Sciatic nerve (tissue), 2 donors: Measurements from ENCODE around the gene ADGRA1. TPM values are rescaled to one million over a fixed set of nuclear protein-coding genes. Genes with fewer than 3 reads are reported as not detected.

Source experiments
- ATAC-seq: fragments of 200-7000 bp; cut with Tn5 transposase; one replicate; pipeline ENCODE4 v1.9.1; 2020; ENCODE audit warnings: mild to moderate bottlenecking, moderate library complexity
- DNase-seq: peaks from one replicate; pipeline ENCODE4 v3.0.0-alpha.2; 2020; ENCODE audit warnings: low spot score
- intact Hi-C: fragments of 100-400 bp; cut with DNase I; formaldehyde crosslinking; loops from one replicate; pipeline ENCODE4 v1.14.2; 2022
- total RNA-seq: library from RNA; stranded (reverse); fragmentation: NEBNext Ultra II Directional; extraction: Animal tissue kit (Norgen Biotek cat#: 25700); gene quantifications from one replicate; pipeline ENCODE4 v1.2.1, GENCODE V29; 2021
- donor health status: DM: no; HTN: no; CAD: no.
- donor health status: DM: no; HTN: no; CAD: no.

ADGRA1 gene
- total RNA-seq = 0.13 TPM

DNA sequence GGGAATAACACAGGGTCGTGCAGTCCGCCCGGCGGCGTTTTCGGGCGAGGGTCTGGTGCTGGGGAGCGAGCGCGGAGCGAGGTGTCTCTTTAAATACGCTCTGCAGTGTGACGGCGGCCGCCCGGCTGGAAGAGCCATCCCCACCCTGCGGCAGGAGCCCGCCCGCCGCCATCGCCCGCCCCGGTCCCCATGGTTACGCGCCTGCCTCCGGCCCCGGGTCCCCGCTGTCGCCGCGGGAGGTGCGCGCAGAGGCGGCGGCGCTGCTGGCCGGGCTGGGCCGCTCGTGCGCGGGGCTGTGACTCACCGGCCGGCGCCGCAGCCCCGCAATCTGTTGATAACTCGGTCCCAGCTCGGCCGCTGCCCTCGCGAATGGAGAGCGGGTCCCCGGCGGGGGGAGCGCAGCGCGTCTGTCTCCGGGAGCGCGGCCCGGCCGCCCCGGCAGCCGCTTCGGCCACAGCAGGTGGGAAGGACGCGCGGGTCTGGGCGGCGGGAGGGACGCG, at the start of gene ADGRA1:
Gene ADGRA1, plus strand, starts transcription at position 246 of the 500 bp plus-strand sequence. CDS start 986 bp downstream, outside the sequence.
- ATAC-seq (no peak), DNase-seq (no peak)
- intact Hi-C loops = no loop called here

DNA sequence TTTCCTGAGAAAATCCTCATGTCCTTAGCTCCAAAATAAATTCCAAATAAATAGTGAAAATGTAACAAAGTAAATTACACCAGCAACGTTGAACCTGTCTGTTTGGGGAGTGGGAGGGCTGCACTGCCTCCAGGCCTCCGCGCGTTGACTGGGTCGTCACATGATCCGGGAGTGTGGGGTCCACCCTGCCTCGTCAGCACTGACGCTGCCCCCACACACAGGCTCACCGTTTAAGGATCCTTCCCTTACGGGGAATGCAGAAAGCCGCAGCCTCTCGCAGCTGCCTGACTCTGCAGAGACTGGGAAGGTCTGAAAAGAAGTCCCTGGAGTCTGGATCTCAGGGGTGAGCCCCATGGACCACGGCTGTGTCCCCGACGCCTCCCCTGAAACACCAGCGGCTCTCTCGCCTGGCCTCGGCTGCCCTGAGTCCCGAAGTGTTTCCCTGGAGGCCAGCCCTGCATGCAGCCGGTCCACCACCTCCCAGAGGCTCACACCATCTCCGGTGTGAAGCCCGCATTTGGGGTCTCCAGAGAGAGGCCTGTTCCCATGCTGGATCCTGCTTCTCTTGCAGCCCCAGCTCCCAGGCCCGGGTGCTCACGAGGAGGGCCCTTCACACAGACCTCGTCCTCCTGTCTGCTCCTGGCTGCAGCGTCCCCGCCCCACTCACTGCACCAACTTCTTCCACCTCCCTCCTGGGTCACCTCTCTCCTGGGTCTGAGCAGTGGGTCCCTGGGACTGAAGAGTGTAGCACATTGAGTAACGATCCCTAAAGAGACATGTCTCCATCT, 49.5 kb upstream of the ADGRA1 start:
- no peak for ATAC-seq
- intact Hi-C loops = no loop called here

DNA sequence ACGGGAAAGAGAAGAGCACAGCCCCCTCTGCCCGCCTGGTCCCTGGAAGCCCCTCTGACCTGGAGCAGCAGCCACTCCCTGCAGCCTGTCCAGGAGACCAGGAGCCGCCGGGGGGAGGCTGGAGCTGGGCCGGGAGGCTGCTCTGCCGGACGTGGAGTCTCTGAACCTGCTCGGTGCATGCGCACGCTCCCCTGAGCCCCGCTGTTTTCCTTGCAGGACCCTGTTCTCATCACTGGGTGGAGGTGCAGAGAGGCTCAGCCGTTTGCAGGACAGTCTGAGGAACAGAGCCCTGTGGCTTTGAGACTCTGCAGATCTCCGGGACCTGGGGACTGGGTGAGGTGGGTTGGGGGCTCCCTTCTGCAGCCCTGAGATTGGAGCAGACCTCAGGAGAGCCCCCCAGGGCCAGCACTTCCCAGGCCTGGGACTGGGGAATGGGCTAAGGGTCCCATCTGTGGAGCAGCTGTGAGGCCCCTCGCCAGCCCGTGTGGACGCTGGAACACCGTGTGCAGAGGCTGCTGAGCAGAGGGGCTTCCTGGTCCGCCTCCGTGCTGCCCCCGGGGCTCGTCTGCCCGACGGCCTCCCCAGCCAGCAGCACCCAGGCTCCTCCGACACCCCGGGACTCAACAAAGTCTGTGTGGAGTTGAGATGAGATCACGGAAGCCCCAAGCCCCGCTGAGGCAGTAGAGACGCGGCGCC, 48.5 kb upstream of the ADGRA1 start:
- intact Hi-C loops = no loop called here
- ATAC-seq (peak; percentile 20), DNase-seq (no peak)

More for the DNA sequence above, 49.5 kb upstream of the ADGRA1 start:
- DNase-seq = no peak

DNA sequence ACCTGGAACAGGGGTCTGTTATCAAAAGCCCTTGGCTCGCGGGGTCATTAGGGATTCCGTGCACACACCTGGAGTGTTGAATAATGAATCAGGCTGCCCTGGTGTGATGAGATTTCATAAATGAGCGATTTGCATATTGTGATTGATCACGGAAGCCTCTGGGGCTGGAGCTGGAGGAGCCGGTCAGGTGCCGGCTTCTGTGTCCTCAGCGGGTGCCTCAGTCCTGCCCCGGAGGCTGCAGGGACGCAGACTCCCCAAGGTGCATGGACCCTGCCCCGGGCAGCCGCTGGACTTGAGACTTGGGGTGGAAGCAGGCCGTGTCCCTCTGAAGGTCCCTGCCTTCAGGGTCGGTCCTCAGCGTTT, 47.9 kb upstream of the ADGRA1 start:
- intact Hi-C loops = no loop called here
- ATAC-seq = no peak
- no peak for DNase-seq

- ATAC-seq = no peak
- no peak for DNase-seq
- intact Hi-C loops = no loop called here
These were observed 47.5 kb upstream of the ADGRA1 start for GRCh38 chr10:133040198-133040597.

GRCh38 chr10:133041101-133041500, 46.6 kb upstream of the ADGRA1 start:
- no peak for DNase-seq
- ATAC-seq = no peak
- intact Hi-C loops = no loop called here

DNA sequence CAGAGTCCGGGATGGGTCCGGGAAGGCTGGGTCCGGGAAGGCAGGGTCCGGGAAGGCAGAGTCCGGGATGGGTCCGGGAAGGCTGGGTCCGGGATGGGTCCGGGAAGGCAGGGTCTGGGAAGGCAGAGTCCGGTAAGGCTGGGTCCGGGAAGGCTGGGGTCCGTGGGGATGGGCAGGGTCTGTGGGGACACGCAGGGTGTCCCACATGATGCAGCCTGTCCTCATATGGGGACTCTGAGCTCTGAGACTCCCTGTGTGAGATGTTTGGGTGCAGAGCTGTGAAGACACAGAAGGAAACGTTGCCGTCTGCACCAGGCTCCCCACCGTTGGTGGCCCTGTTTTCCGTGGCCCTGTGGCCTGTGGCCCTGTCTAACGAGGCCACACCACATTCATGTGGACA, 45.7 kb upstream of the ADGRA1 start:
- intact Hi-C loops = no loop called here
- ATAC-seq (no peak), DNase-seq (no peak)

GRCh38 chr10:133042816-133043215, 44.9 kb upstream of the ADGRA1 start:
- ATAC-seq (no peak), DNase-seq (no peak)
- intact Hi-C loops = no loop called here

- ATAC-seq (no peak), DNase-seq (no peak)
- intact Hi-C loops = no loop called here
These were observed 44.0 kb upstream of the ADGRA1 start for GRCh38 chr10:133043541-133044225.

DNA sequence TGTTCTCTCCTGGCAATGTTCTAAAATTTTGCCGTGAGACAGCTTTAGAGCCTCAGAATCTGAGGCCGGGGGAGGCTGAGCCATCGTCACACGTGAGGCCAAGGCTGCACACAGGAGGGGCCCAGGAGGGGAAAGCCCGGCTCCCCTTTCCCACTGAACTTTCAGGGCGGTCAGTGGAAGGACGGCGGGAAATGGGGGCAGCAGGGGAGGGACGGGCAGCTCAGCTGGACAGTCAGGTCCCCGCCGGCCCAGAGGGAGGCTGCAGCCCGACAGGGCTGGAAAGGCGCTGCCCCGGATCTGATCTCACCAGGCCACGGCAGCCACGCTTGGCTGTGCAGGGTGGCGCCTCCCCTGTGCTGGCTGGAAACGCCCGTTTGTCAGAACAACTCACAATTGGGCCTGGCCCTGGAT, 43.3 kb upstream of the ADGRA1 start:
- intact Hi-C loops = no loop called here
- peak; percentile 84 for ATAC-seq
- DNase-seq = no peak

- no peak for ATAC-seq
These were observed 42.0 kb upstream of the ADGRA1 start for GRCh38 chr10:133045556-133046389.

GRCh38 chr10:133046390-133046765, 41.3 kb upstream of the ADGRA1 start:
- DNase-seq (no peak), ATAC-seq (no peak)
- intact Hi-C loops = no loop called here

More at GRCh38 chr10:133045556-133046389, 42.0 kb upstream of the ADGRA1 start:
- intact Hi-C loops = no loop called here
- no peak for DNase-seq

GRCh38 chr10:133047526-133048123, 40.1 kb upstream of the ADGRA1 start:
- intact Hi-C loops = no loop called here

GRCh38 chr10:133048266-133048665, 39.5 kb upstream of the ADGRA1 start:
- DNase-seq (no peak), ATAC-seq (no peak)
- intact Hi-C loops = no loop called here

More at GRCh38 chr10:133047526-133048123, 40.1 kb upstream of the ADGRA1 start:
- no peak for ATAC-seq
- no peak for DNase-seq

DNA sequence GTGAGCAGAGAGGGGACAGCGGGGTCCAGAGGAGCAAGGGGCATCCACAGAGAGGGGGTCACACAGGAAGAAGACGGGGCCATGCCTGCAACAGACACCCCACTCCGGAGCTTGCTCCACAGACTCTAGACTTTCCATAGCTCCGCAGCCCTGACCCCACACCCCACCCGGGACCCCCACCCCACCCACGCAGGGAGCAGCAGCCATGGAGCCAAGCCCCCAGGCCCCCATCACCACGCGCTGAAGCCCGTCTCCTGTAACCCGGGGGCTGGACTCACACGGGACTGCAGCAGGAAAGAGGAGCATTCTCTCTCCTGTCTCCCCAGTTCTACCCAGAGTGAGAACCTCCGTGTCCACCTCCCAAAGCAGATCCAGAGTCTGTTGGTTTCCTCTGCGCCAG, 38.8 kb upstream of the ADGRA1 start:
- no peak for DNase-seq
- intact Hi-C loops = no loop called here
- no peak for ATAC-seq

- ATAC-seq (no peak), DNase-seq (no peak)
- intact Hi-C loops = no loop called here
These were observed 38.1 kb upstream of the ADGRA1 start for GRCh38 chr10:133049639-133050038.

DNA sequence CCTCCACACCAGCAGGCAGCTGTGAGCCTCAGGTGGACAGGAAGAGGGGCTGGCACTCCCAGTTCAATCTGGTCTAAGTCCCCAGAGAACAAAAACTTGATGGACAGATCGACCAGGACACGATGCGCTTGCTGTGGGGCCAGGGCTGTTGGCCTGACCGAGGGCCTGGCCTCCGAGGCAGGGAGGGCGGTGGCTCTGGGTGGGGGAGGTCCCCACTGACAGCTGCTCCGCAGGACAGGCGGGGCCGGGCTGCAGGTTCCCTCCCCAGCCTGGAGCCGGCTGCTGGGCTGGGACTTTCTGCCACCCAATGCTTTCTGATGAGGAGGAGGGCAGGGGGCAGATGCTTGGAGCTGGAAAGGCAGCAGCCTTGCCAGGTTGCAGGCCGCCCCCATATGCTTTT, 37.4 kb upstream of the ADGRA1 start:
- intact Hi-C loops = no loop called here
- no peak for DNase-seq
- no peak for ATAC-seq

DNA sequence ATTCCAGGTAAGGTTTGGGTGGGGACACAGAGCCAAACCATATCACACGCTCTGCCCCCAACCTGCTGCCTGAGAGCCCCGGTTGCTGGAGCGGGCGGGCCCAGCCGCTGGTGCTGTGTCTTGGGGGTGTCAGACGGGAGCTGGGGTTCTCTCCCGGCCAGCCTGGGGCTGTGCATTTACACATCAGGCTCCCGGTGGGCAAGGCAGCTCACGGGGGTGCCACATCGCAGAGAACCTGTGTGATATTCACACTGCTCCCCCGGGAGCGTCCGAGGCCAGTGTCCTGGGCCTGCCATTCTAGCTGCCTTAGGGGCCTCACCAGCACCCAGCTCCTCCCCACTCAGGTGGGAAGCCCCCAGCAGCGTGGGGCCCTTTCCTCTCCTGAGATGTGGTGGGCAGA, 35.6 kb upstream of the ADGRA1 start:
- intact Hi-C loops = no loop called here
- no peak for ATAC-seq
- no peak for DNase-seq
